NCI-H2196 (cell line): ENCODE measurements around the gene ALPL.

ENCODE experiments used
- DNase-seq: peaks from one replicate; lab custom pipeline; 2025; ENCODE audit not compliant: unreplicated experiment; lab: John Stamatoyannopoulos, UW

The ALPL gene

GRCh38 chr1:21526441-21526840 is 17.2 kb downstream of the ALPL start:
- DNase-seq: no peak

- DNase-seq: no peak
These were observed 21.3 kb downstream of the ALPL start for GRCh38 chr1:21530368-21531016.

GRCh38 chr1:21531241-21531640 is 22.0 kb downstream of the ALPL start:
- DNase-seq: no peak

GRCh38 chr1:21532496-21532895 is 23.3 kb downstream of the ALPL start:
- no peak for DNase-seq

GRCh38 chr1:21532992-21533534 is 23.8 kb downstream of the ALPL start:
- DNase-seq: no peak

GRCh38 chr1:21534146-21534545 is 24.9 kb downstream of the ALPL start:
- DNase-seq: no peak

GRCh38 chr1:21534674-21535378 is 25.6 kb downstream of the ALPL start:
- DNase-seq: peak; percentile 65

GRCh38 chr1:21536218-21536617 is 27.0 kb downstream of the ALPL start:
- no peak for DNase-seq

- DNase-seq: no peak
These were observed 28.3 kb downstream of the ALPL start for GRCh38 chr1:21537511-21537931.

- DNase-seq: no peak
These were observed 28.9 kb downstream of the ALPL start for GRCh38 chr1:21537932-21538630.

GRCh38 chr1:21539933-21540332 is 30.7 kb downstream of the ALPL start:
- DNase-seq: peak; percentile 8

- DNase-seq: no peak
These were observed 32.1 kb downstream of the ALPL start for GRCh38 chr1:21541329-21541728.

- DNase-seq: no peak
These were observed 32.6 kb downstream of the ALPL start for GRCh38 chr1:21541835-21542234.

GRCh38 chr1:21543598-21543997 is 34.4 kb downstream of the ALPL start:
- DNase-seq: no peak

GRCh38 chr1:21544095-21544494 is 34.9 kb downstream of the ALPL start:
- DNase-seq: no peak

GRCh38 chr1:21546122-21546825 is 37.1 kb downstream of the ALPL start:
- DNase-seq: no peak

- no peak for DNase-seq
These were observed 38.7 kb downstream of the ALPL start for GRCh38 chr1:21547876-21548275.

GRCh38 chr1:21550097-21550496 is 40.9 kb downstream of the ALPL start:
- DNase-seq: no peak

- no peak for DNase-seq
These were observed 41.7 kb downstream of the ALPL start for GRCh38 chr1:21550866-21551475.

GRCh38 chr1:21552715-21553114 is 43.5 kb downstream of the ALPL start:
- no peak for DNase-seq
